Smooth muscle cell (in vitro differentiated cells): ENCODE results near the gene ZFP36L2. TPM values are rescaled to one million over a fixed set of nuclear protein-coding genes. Genes with fewer than 3 reads are reported as not detected.

Experiments used
- DNase-seq: peaks from one replicate; lab custom pipeline; 2025; ENCODE audit not compliant: unreplicated experiment; lab: John Stamatoyannopoulos, UW
- H2AFZ ChIP-seq: fragments of 200-600 bp; sonication (generic); 2 replicates; pipeline ENCODE4 v1.6.0; 2016; ENCODE audit warnings: antibody characterized with exemption, low read depth, mild to moderate bottlenecking
- H3F3A ChIP-seq: fragments of 200-600 bp; sonication (generic); 2 replicates; pipeline ENCODE4 v1.6.0; 2017; ENCODE audit warnings: antibody characterized with exemption, low read depth
- H3K27ac ChIP-seq: fragments of 200-600 bp; sonication (generic); 2 replicates; pipeline ENCODE4 v1.5.1; 2016; ENCODE audit warnings: low read depth, mild to moderate bottlenecking
- H3K27me3 ChIP-seq: fragments of 200-600 bp; sonication (generic); 2 replicates; pipeline ENCODE4 v1.6.1; 2016; ENCODE audit warnings: low read depth, mild to moderate bottlenecking
- H3K36me3 ChIP-seq: fragments of 200-600 bp; sonication (generic); 2 replicates; pipeline ENCODE4 v1.5.1; 2016; ENCODE audit warnings: low read depth
- H3K4me1 ChIP-seq: fragments of 200-600 bp; sonication (generic); 2 replicates; pipeline ENCODE4 v1.5.1; 2016; ENCODE audit warnings: low read depth
- H3K4me2 ChIP-seq: fragments of 200-600 bp; sonication (generic); 2 replicates; pipeline ENCODE4 v1.6.0; 2016; ENCODE audit warnings: mild to moderate bottlenecking
- H3K4me3 ChIP-seq: fragments of 200-600 bp; sonication (generic); 2 replicates; pipeline ENCODE4 v1.5.1; 2016; ENCODE audit warnings: mild to moderate bottlenecking
- H3K79me2 ChIP-seq: fragments of 200-600 bp; sonication (generic); 2 replicates; pipeline ENCODE4 v1.6.0; 2016; ENCODE audit warnings: low read depth, mild to moderate bottlenecking
- H3K9ac ChIP-seq: fragments of 200-600 bp; sonication (generic); 2 replicates; pipeline ENCODE4 v1.6.0; 2016; ENCODE audit warnings: low read depth
- H3K9me3 ChIP-seq: fragments of 200-600 bp; sonication (generic); replicated peaks from 2 replicates; pipeline ENCODE4 v1.5.1; 2016; ENCODE audit warnings: low read depth
- H4K20me1 ChIP-seq: fragments of 200-600 bp; sonication (generic); 2 replicates; pipeline ENCODE4 v1.6.0; 2016; ENCODE audit warnings: low read depth
- CTCF ChIP-seq: fragments of 200-600 bp; sonication (generic); IDR thresholded peaks from 2 replicates; pipeline ENCODE4 v1.5.1; 2017; ENCODE audit warnings: borderline replicate concordance, mild to moderate bottlenecking, antibody characterized with exemption; ENCODE audit not compliant: insufficient read depth, poor library complexity, severe bottlenecking
- WGBS: methylation state at CpG from one replicate; pipeline ENCODE4 v1.1.7; 2016; ENCODE audit warnings: low lambda C conversion rate; 5-methylcytosine and 5-hydroxymethylcytosine counted together
- polyA plus RNA-seq: library from polyadenylated mRNA; unstranded; fragments of >200 nt; fragmentation: Nextera tagmentation; extraction: Ambion mirVana; gene quantifications from 2 replicates; pipeline ENCODE4 v1.2.1, GENCODE V29; 2016
- total RNA-seq: library from RNA; depleted of rRNA; stranded (reverse); fragments of >200 nt; gene quantifications from 2 replicates; pipeline ENCODE4 v1.2.3, GENCODE V29; 2014

Gene ZFP36L2
- total and polyA plus RNA-seq, 2 experiments from 2014 or later: 7.1 to 25.8 TPM

GRCh38 chr2:43183743-43184142 lies 42.7 kb downstream of the ZFP36L2 start:
- no peak for TF ChIP-seq CTCF
- H3K36me3 ChIP-seq: no peaks in the 10 kb centered on the region
- no peaks in the 10 kb centered on the region for H4K20me1 ChIP-seq
- no peak overlapping the region for H2AFZ ChIP-seq
- no peak overlapping the region for H3K9ac ChIP-seq
- H3K4me1 ChIP-seq: peaks cover 26% of the 10 kb centered on the region
- H3K4me2 ChIP-seq: no peak overlapping the region
- H3K27ac ChIP-seq: no peak overlapping the region
- H3K4me3 ChIP-seq: no peak overlapping the region
- DNase-seq: no peak
- 62% methylated on average over 4 of the region's 5 CpGs for WGBS
- H3K27me3 ChIP-seq: no peaks in the 10 kb centered on the region
- no peaks in the 10 kb centered on the region for H3F3A ChIP-seq
- H3K9me3 ChIP-seq: no peaks in the 10 kb centered on the region
- H3K79me2 ChIP-seq: no peaks in the 10 kb centered on the region

GRCh38 chr2:43180897-43181296 lies 45.5 kb downstream of the ZFP36L2 start:
- Histone ChIP-seq H3K27ac (no peak overlapping the region), H3K9ac (no peak overlapping the region), H3K4me3 (no peak overlapping the region), H3F3A (no peaks in the 10 kb centered on the region), H3K79me2 (no peaks in the 10 kb centered on the region), H3K36me3 (no peaks in the 10 kb centered on the region), H3K4me2 (no peak overlapping the region), H3K27me3 (no peaks in the 10 kb centered on the region), H3K9me3 (no peaks in the 10 kb centered on the region), H4K20me1 (no peaks in the 10 kb centered on the region), H2AFZ (no peak overlapping the region), H3K4me1 (peaks cover 23% of the 10 kb centered on the region)
- no peak for DNase-seq
- no peak for TF ChIP-seq CTCF
- WGBS: 95% methylated on average over 8 of the region's 8 CpGs

GRCh38 chr2:43179942-43180341 lies 46.5 kb downstream of the ZFP36L2 start:
- WGBS: 66% methylated on average over 8 of the region's 8 CpGs
- Histone ChIP-seq H3F3A (no peaks in the 10 kb centered on the region), H3K4me1 (peaks cover 23% of the 10 kb centered on the region), H3K9ac (no peak overlapping the region), H4K20me1 (no peaks in the 10 kb centered on the region), H3K27me3 (no peaks in the 10 kb centered on the region), H2AFZ (no peak overlapping the region), H3K79me2 (no peaks in the 10 kb centered on the region), H3K9me3 (peaks cover 4% of the 10 kb centered on the region), H3K4me2 (no peak overlapping the region), H3K4me3 (no peak overlapping the region), H3K27ac (no peak overlapping the region), H3K36me3 (no peaks in the 10 kb centered on the region)
- no peak for TF ChIP-seq CTCF
- no peak for DNase-seq
